Endodermal cell (in vitro differentiated cells): ENCODE data around the gene CCND2. TPM values are rescaled to one million over a fixed set of nuclear protein-coding genes. Genes with fewer than 3 reads are reported as not detected.

Experiments
- DNase-seq: peaks from one replicate; pipeline ENCODE4 v3.0.0-alpha.2; 2017
- H3K27ac ChIP-seq: 2 replicates; pipeline ENCODE4 v1.5.1; 2013; ENCODE audit warnings: mild to moderate bottlenecking, low read depth, low read length, moderate library complexity
- H3K27me3 ChIP-seq: 2 replicates; pipeline ENCODE4 v1.6.1; 2013; ENCODE audit warnings: mild to moderate bottlenecking, low read length, moderate library complexity; ENCODE audit not compliant: insufficient read depth, control insufficient read depth, poor library complexity, severe bottlenecking
- H3K36me3 ChIP-seq: 2 replicates; pipeline ENCODE4 v1.7.0; 2013; ENCODE audit warnings: mild to moderate bottlenecking, low read length, moderate library complexity; ENCODE audit not compliant: control insufficient read depth, insufficient read depth
- H3K4me1 ChIP-seq: one replicate; pipeline ENCODE4 v1.7.0; 2013; ENCODE audit warnings: low read length; ENCODE audit not compliant: control insufficient read depth, insufficient read depth
- H3K4me3 ChIP-seq: 2 replicates; pipeline ENCODE4 v1.5.1; 2013; ENCODE audit warnings: mild to moderate bottlenecking, low read length, moderate library complexity
- H3K9ac ChIP-seq: 2 replicates; pipeline ENCODE4 v1.6.1; 2013; ENCODE audit warnings: mild to moderate bottlenecking, low read length, moderate library complexity; ENCODE audit not compliant: poor library complexity, severe bottlenecking; ENCODE audit errors: extremely low read depth
- H3K9me3 ChIP-seq: 2 replicates; pipeline ENCODE4 v1.6.1; 2013; ENCODE audit warnings: mild to moderate bottlenecking, low read length, moderate library complexity; ENCODE audit not compliant: control insufficient read depth
- H3K27ac Mint-ChIP-seq: 2 replicates; pipeline ENCODE4 v1.8.0; 2020; ENCODE audit warnings: mixed read lengths
- H3K27me3 Mint-ChIP-seq: 2 replicates; pipeline ENCODE4 v1.8.0; 2021; ENCODE audit warnings: mild to moderate bottlenecking, mixed read lengths; ENCODE audit not compliant: insufficient read depth
- H3K36me3 Mint-ChIP-seq: 2 replicates; pipeline ENCODE4 v1.8.0; 2020; ENCODE audit warnings: low read depth, mixed read lengths
- H3K4me1 Mint-ChIP-seq: 2 replicates; pipeline ENCODE4 v1.8.0; 2020; ENCODE audit warnings: mixed read lengths
- H3K4me3 Mint-ChIP-seq: 2 replicates; pipeline ENCODE4 v1.8.0; 2020; ENCODE audit warnings: mild to moderate bottlenecking, moderate library complexity, mixed read lengths
- H3K9me3 Mint-ChIP-seq: 2 replicates; pipeline ENCODE4 v1.8.0; 2020; ENCODE audit warnings: mild to moderate bottlenecking, mixed read lengths
- WGBS, 2 experiments: methylation state at CpG; one replicate each; pipeline versions ENCODE4 v1.1.5 to v1.1.7; 2013; ENCODE audit warnings: missing lambda C conversion rate in 2 of 2, mixed read lengths in 1 of 2; ENCODE audit not compliant: insufficient coverage in 1 of 2, insufficient read length in 1 of 2; 5-methylcytosine and 5-hydroxymethylcytosine counted together
- total RNA-seq, 2 donors: library from RNA; stranded (reverse); fragmentation: NEBNext Ultra II Directional in 1 of 2; extraction: Animal tissue kit (Norgen Biotek cat#: 25700) in 1 of 2; gene quantifications; 2 replicates in 1 of 2; 3 replicates in 1 of 2; pipeline ENCODE4 v1.2.1, GENCODE V29; 2021
- TF ChIP-seq, protein P1 (sequence below): fragments of 200-600 bp; sonication (generic); conservative IDR thresholded peaks from 2 replicates; pipeline ENCODE4 v1.5.0; 2021; ENCODE audit warnings: antibody characterized with exemption, mild to moderate bottlenecking

Gene CCND2
- total RNA-seq, 2 donors from 2014 or later: 286 to 362 TPM

DNA sequence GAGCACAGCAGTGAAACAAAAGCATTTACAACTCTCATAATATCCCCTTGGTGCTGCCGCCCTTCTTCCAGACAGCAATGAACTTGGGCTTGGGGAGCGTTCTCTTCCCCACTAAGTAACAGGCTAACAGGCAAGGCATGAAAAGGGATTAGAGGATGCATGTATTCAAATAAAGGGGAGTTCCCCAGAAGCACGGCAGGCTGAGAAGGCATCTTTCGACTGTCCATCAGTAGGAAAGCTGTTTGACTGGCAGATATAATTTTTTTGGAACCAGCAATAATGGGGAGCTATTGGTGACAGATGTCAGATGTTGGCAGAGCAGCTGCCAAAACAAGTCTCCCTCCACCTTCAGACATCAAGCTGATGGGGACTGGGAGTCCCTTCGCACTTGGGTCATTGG lies 38.2 kb downstream of the CCND2 start:
- peaks cover 19% of the 10 kb centered on the region for H3K4me1 Mint-ChIP-seq
- Histone ChIP-seq H3K4me1 (no peaks in the 10 kb centered on the region), H3K27me3 (no peaks in the 10 kb centered on the region), H3K27ac (no peak overlapping the region), H3K4me3 (no peak overlapping the region), H3K36me3 (no peaks in the 10 kb centered on the region), H3K9ac (no peak overlapping the region), H3K9me3 (no peaks in the 10 kb centered on the region)
- TF ChIP-seq, protein P1, sequence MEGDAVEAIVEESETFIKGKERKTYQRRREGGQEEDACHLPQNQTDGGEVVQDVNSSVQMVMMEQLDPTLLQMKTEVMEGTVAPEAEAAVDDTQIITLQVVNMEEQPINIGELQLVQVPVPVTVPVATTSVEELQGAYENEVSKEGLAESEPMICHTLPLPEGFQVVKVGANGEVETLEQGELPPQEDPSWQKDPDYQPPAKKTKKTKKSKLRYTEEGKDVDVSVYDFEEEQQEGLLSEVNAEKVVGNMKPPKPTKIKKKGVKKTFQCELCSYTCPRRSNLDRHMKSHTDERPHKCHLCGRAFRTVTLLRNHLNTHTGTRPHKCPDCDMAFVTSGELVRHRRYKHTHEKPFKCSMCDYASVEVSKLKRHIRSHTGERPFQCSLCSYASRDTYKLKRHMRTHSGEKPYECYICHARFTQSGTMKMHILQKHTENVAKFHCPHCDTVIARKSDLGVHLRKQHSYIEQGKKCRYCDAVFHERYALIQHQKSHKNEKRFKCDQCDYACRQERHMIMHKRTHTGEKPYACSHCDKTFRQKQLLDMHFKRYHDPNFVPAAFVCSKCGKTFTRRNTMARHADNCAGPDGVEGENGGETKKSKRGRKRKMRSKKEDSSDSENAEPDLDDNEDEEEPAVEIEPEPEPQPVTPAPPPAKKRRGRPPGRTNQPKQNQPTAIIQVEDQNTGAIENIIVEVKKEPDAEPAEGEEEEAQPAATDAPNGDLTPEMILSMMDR: no peak
- no peak overlapping the region for H3K27ac Mint-ChIP-seq
- 95 to 96% methylated on average over 2 to 5 of the region's 5 CpGs for WGBS, 2 experiments
- no peaks in the 10 kb centered on the region for H3K9me3 Mint-ChIP-seq
- H3K27me3 Mint-ChIP-seq: peaks cover 12% of the 10 kb centered on the region
- no peak for DNase-seq
- peaks cover 11% of the 10 kb centered on the region for H3K36me3 Mint-ChIP-seq
- no peak overlapping the region for H3K4me3 Mint-ChIP-seq

DNA sequence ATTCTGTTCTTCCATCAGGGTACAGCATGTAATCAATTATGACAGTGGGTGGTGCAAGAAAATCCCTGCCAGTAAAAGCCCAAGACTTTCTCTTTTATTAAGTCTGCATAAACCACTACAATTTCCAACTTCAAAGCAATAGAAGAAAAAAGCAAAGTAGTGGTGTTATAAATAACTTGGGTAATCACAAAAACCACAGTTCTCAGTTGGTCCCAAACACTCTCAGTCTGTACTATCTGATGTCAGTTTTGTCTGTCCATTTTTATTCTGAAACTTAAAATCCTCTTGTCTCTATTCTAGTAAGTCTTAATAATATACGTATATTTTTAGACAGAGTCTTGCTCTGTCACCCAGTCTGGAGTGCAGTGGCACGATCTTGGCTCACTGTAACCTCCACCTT lies 38.7 kb downstream of the CCND2 start:
- H3K9ac ChIP-seq: no peak overlapping the region
- H3K9me3 ChIP-seq: no peaks in the 10 kb centered on the region
- no peaks in the 10 kb centered on the region for H3K4me1 ChIP-seq
- H3K27me3 ChIP-seq: no peaks in the 10 kb centered on the region
- TF ChIP-seq, protein P1: no peak
- no peak for DNase-seq
- no peak overlapping the region for H3K27ac Mint-ChIP-seq
- H3K27me3 Mint-ChIP-seq: peaks cover 14% of the 10 kb centered on the region
- peaks cover 14% of the 10 kb centered on the region for H3K4me1 Mint-ChIP-seq
- H3K27ac ChIP-seq: no peak overlapping the region
- H3K36me3 ChIP-seq: no peaks in the 10 kb centered on the region
- peaks cover 11% of the 10 kb centered on the region for H3K36me3 Mint-ChIP-seq
- 94% methylated on average over 2 of the region's 2 CpGs; no CpG with 5 or more reads in 1 of the 2 experiments for WGBS, 2 experiments
- H3K4me3 ChIP-seq: no peak overlapping the region
- no peaks in the 10 kb centered on the region for H3K9me3 Mint-ChIP-seq
- H3K4me3 Mint-ChIP-seq: no peak overlapping the region

DNA sequence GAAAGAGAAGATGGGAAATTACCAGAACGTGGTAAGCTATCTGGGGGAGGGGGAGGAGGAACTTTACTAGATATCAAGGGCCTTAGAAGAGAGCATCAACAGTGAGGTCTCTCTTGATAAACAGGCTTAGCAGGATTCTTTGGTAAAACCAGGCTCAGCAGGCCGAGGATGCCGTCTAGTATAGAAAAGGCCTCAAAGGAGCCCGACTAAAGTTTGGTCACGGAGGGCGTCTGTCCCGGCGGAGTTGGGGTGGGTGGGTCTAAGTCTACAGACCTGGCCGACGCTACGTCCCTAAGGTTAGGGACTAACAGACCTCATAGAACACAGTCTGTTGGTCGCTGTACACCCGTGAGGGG lies 46.9 kb downstream of the CCND2 start:
- Mint-ChIP-seq H3K9me3 (no peaks in the 10 kb centered on the region), H3K36me3 (peaks cover 16% of the 10 kb centered on the region), H3K4me1 (peaks cover 12% of the 10 kb centered on the region), H3K27ac (peak overlapping the region; percentile 99), H3K27me3 (peaks cover 21% of the 10 kb centered on the region), H3K4me3 (peak overlapping the region; percentile 91)
- peak overlapping the region; percentile 83 for H3K27ac ChIP-seq
- H3K4me1 ChIP-seq: no peaks in the 10 kb centered on the region
- TF ChIP-seq, protein P1: no peak
- DNase-seq: no peak
- no peaks in the 10 kb centered on the region for H3K27me3 ChIP-seq
- WGBS, 2 experiments: 0 to 3% methylated on average over 5 to 13 of the region's 13 CpGs
- H3K9me3 ChIP-seq: no peaks in the 10 kb centered on the region
- peak overlapping the region; percentile 93 for H3K4me3 ChIP-seq
- peak overlapping the region; percentile 89 for H3K9ac ChIP-seq
- H3K36me3 ChIP-seq: peaks cover 12% of the 10 kb centered on the region
